T-helper 2 cell (primary cell): ENCODE measurements around the gene ZNF644.

Experiments used
- DNase-seq, 5 experiments: peaks; one replicate each; pipeline versions ENCODE4 v3.0.0 to v3.0.0-alpha.2; 2012 to 2022

Gene ZNF644

DNA sequence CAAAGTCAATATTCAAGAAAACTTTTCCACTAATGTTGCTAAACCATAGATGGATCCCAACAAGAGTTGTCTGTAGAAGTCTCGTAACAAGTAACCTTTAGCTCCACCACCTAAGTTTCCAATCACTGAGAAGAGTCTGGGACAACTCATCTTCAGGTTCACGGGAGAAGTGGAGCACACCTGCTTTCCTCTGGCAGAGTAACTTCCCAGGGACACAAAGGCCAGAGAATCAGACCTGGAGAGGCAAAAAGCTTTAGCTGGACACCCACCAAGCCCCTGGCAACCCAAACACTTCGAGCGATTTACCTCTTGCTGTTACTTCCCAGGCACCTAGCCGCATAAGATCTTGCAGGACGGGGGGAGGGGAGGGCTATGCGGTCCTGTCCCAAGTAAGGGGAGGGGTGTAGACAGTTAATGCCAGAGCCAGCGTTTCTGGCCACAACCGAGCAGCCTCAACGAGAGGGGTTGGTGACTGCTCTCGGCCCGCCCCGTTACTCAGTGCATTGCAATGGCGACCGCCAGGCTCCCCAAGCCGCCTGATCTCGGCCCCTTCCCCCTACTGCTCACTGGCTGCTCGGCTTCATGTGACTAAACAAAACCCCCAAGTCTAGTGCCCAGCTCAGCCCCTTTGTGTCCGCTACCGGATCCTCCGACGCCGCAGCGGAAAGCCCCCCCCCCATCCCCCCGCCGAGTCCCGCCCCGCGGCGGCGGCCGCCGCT is 709 bp downstream of the ZNF644 start:
- DNase-seq = peak; percentile 45 to 89 (median 70)

DNA sequence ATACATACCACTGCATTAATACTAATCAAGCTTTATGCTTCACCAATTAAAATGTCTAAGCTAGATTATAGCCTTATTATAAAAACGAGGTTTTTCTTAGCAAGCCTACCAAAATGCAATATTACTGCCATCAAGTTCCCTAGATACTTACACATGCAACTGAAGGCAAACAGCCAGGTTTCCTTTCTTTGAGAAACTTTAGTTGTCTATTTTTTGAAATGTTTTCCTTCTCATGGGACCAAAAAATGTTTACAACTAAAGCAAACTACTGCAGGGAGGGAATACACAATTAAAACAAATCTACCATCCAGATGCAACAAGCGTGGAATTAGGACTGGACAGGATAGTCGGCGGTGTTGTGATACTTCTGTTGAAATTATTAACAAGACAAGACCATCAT is 1.3 kb downstream of the ZNF644 start:
- DNase-seq = no peak

GRCh38 chr1:91018006-91018405 is 3.8 kb downstream of the ZNF644 start:
- DNase-seq = peak in 1 of 5 experiments; percentile 40

DNA sequence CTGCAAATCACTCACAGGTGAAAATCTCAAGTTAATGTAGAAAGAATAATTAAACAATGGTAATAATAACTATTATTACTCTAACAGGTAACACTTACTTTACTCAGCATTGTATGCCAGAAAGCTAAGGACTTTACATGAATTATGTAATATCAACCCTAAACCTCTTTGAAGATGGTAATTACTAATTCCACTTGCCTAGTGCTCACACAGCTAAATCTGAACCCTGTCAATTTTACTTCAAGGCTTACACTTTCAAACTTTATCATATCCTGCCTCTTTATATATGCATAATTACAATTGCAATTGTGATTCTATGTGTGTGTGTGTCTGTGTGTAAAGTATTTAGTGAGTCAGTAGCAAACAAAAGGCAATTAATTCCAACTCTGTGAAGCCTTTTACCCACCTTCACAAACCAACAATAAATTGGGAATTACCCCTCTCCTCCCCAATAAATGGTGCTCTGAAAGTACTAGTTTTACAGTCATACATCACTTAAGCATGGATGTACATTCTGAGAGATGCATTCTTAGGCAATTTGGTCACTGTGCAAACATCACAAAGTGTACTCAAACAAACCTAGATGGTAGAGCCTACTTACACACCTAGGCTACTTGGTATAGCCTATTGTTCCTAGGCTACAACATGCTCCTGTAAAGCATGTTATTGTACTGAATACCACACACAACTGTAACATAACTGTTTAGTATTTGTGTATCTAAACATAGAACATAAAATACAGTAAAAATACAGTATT is 5.9 kb downstream of the ZNF644 start:
- no peak for DNase-seq

GRCh38 chr1:91015358-91015780 is 6.5 kb downstream of the ZNF644 start:
- no peak for DNase-seq

DNA sequence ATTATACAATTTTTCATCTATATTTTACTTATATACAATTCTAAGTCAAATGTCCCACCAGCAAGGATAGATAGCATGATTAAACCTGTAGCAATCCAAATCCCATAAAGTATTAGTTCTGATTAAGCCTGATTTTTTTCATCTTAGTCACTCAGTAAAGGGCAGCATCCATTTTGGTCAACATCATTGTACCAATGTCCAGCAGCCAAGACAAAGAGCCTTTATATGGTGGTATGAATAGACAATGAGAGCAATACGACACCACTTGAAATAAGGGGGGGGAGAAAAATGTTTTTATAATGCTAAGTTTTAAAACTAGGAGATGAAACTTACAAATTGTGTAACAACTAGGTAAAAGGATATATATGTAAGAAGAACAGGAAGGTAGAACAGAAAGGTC is 7.4 kb downstream of the ZNF644 start:
- no peak for DNase-seq

GRCh38 chr1:91013302-91013701 is 8.5 kb downstream of the ZNF644 start:
- no peak for DNase-seq

DNA sequence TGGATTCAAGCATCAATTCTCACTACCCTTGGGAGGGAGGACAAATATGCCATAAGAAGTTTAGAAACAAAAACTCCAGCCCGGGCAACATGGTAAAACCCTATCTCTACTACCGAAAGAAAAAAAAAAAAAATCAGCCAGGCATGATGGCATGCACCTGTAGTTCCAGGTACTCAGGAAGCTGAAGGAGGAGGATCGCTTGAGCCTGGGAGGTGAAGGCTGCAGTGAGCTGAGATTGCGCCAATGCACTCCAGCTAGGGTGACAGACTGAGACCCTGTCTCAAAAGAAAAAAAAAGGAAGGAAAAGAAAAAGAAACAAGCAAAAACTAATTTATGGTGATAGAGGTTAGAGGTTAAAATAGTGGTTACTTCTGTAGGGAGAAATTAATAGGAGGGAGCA is 9.6 kb downstream of the ZNF644 start:
- DNase-seq = no peak

GRCh38 chr1:91011726-91012125 is 10.1 kb downstream of the ZNF644 start:
- no peak for DNase-seq

DNA sequence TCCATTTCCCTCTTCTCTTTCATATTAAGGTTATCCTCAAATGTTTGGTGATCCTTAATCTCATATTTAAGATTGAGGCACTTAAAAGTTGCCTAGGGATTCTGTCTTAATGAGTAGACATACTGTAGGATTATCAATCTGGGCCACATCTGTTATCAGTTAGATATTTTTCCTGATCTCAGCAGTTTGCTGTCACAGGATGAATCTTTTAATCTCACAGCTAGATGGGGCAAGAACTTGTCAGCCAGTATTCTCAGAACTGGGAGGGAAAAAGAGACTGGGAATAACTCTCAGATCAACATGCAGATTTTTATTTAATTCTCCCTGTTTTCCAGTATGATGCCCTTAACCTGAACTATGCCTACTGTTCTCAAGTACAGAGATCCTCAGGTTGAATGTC is 14.0 kb downstream of the ZNF644 start:
- no peak for DNase-seq

- no peak for DNase-seq
Observed at GRCh38 chr1:91007092-91007491, 14.7 kb downstream of the ZNF644 start.

DNA sequence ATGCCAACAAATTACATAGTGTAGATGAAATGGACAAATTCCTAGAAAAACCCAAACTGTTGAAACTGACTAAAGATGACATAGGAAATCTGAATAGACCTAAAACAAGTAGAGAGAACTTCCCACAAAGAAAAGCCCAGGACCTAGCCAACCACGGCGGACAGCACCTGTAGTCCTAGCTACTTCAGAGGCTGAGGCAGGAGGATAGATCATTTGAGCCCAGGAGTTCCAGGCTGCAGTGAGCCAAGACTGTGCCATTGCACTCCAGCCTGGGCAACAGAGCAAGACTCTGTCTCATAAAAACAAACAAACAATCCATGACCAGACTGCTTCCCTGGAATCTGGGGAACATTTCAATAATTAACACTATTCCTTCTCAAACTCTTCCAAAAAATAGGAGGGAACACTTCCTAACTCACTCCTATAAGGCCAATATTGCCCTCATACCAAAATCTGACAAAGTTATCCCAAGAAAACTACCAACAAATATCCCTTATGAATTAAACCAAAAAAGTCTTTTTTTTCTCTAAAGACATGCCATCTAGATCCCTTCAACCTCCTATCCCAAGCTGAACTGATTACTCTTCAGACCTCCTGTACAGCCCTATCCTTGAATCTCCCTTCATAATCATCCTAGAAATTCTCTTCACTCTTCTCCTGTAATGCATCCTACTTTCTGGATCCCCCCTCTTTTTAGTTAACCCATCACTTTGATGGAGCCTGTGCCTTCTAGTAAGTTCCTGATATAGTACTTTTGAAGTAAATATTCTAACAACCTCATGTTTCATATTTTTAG is 15.5 kb downstream of the ZNF644 start:
- no peak for DNase-seq

- no peak for DNase-seq
Observed at GRCh38 chr1:91005285-91005684, 16.6 kb downstream of the ZNF644 start.

GRCh38 chr1:91004145-91004544 is 17.7 kb downstream of the ZNF644 start:
- no peak for DNase-seq

GRCh38 chr1:90996742-90997413 is 25.0 kb downstream of the ZNF644 start:
- no peak for DNase-seq

DNA sequence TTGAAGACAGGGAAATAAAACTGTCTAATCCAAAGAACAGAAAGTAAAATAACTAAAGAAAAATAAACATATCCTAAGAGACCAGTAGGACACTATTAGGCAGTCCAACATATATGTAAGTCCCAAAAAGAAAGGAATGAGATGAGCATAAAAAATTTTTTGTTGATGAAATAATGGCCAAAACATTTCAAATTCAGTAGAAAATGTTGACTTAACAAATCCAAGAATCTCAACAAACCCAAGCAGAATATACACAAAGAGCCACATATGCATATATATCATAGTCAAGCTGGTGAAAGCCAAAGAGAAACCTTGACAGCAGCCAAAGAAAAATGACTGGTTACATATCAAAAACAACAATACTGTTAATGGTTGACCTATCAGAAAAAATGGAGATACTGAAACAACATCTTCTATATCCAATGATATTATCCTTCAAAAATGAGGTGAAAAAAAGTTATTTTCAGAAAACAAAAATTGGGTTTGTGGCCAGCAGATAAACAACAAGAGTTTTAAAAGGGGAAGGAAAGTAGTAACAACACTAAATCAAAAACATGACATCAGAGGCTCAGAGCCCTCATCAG is 26.4 kb downstream of the ZNF644 start:
- DNase-seq = no peak

DNA sequence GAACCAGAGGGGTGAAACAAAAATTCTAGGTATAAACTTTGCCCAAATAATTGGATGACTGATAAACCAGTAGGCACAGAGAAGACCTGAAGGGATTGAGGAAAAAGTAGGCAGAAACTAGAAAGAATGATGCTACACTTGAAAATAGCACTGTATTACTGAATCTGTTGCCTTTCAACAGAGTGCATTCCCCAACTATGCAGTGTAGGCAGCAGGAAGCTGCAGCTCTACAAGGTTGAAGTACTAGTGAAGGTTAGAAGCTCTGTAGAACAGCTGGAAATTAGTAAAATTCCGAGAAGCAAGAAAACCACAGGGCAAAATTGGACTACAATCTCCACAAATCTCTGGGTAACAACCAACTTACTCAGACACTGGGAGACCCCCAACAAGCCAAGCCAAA is 27.4 kb downstream of the ZNF644 start:
- no peak for DNase-seq

DNA sequence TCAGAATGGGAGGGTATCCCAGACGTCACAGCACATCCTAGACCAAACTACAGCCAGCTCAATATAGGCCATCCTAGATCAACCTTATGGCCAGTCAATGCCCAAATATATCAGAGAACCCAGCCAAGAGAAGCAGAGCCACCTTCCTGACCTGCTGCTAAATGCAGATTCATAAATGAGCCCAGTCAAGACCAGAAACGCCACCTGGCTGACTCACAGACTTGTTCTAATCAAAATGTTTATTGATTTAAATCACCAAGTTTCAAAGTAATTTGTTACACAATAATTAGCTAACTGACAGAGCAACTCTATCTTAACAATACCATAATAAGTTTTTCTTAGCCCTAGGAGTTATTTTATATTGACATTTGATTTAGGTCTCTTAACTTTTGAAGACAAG is 28.6 kb downstream of the ZNF644 start:
- no peak for DNase-seq

GRCh38 chr1:90990779-90991178 is 31.1 kb downstream of the ZNF644 start:
- DNase-seq = no peak

DNA sequence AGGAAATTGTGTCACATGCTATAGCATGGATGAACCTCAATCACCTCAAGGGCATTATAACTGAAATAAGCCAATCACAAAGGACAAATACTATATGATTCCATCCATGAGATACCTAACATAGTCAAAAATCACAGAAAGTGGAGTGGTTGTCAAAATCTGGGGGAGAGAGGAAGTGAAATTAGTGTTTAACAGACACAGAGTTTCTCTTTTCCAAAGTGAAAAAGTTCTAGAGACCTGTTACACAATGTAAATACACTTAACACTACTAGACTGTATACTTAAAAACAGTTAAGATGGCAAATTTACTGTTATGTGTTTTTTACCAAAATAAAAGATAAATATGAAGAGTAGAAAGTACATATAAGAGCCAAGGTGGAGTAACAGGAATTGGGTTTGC is 31.8 kb downstream of the ZNF644 start:
- DNase-seq = no peak

DNA sequence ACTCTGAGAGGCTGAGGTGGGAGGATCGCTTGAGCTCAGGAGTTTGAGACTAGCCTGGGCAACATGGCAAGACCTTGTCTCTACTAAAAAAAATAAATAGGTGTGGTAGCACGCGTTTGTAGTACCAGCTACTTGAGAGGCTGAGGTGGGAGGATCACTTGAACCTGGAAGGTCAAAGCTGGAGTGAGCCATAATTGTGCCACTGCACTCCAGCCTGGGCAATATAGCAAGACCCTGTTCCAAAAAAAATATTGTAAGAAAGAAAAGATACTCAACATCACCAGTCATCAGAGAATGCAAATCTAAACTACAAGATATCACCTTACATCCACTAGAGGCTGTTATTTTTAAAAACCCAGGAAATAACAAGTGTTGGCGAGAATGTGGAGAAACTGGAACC is 32.5 kb downstream of the ZNF644 start:
- DNase-seq = no peak

- DNase-seq = no peak
Observed at GRCh38 chr1:90987841-90988240, 34.0 kb downstream of the ZNF644 start.

DNA sequence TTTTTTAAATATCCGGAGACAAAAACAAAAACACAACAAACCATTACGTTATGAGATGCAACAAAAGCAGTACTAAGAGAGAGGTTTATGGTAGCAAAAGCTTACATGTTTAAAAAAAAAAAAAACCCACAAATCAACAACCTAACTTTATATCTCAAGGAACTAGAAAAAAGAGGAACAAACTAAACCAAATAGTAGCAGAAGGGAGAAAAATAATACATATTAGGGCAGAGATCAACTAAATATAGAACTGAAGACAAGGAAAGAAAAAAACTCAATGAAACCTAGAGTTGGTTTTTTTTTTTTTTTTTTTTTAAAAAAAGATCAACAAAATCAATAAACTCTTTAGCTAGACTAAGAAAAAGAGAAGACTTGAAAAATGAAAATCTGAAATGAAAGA is 34.9 kb downstream of the ZNF644 start:
- no peak for DNase-seq
